MM.1S (cell line): ENCODE data around the gene STAP1.

Experiments used
- DNase-seq: peaks from one replicate; pipeline ENCODE4 v3.0.0-alpha.2; 2015
- H2AFZ ChIP-seq: fragments of 300-600 bp; sonication (generic); 2 replicates; pipeline ENCODE4 v1.6.0; 2016; ENCODE audit warnings: antibody characterized with exemption, low read length
- H3F3A ChIP-seq: fragments of 300-600 bp; sonication (generic); 2 replicates; pipeline ENCODE4 v1.6.1; 2016; ENCODE audit warnings: mild to moderate bottlenecking, antibody characterized with exemption, low read length, moderate library complexity, mixed read lengths; ENCODE audit not compliant: insufficient read depth
- H3K27ac ChIP-seq: fragments of 300-600 bp; sonication (generic); 2 replicates; pipeline ENCODE4 v1.5.1; 2016; ENCODE audit warnings: mild to moderate bottlenecking, low read length
- H3K27me3 ChIP-seq: fragments of 300-600 bp; sonication (generic); replicated peaks from 2 replicates; pipeline ENCODE4 v1.6.0; 2016; ENCODE audit warnings: low read length; ENCODE audit not compliant: insufficient read depth
- H3K36me3 ChIP-seq: fragments of 300-600 bp; sonication (generic); replicated peaks from 2 replicates; pipeline ENCODE4 v1.6.1; 2016; ENCODE audit warnings: mild to moderate bottlenecking, low read length, mixed read lengths; ENCODE audit not compliant: insufficient read depth
- H3K4me1 ChIP-seq: fragments of 300-600 bp; sonication (generic); 2 replicates; pipeline ENCODE4 v1.6.1; 2016; ENCODE audit warnings: low read length, mixed read lengths
- H3K4me2 ChIP-seq: fragments of 300-600 bp; sonication (generic); 2 replicates; pipeline ENCODE4 v1.6.0; 2016; ENCODE audit warnings: low read depth, low read length
- H3K4me3 ChIP-seq: fragments of 300-600 bp; sonication (generic); 2 replicates; pipeline ENCODE4 v1.5.1; 2016; ENCODE audit warnings: low read length, mixed read lengths
- H3K79me2 ChIP-seq: fragments of 300-600 bp; sonication (generic); 2 replicates; pipeline ENCODE4 v1.6.1; 2016; ENCODE audit warnings: mixed run types, low read length, mixed read lengths
- H3K9ac ChIP-seq: fragments of 300-600 bp; sonication (generic); 2 replicates; pipeline ENCODE4 v1.6.1; 2016; ENCODE audit warnings: low read length, mixed read lengths
- H3K9me2 ChIP-seq: fragments of 300-600 bp; sonication (generic); replicated peaks from 2 replicates; pipeline ENCODE4 v1.6.1; 2016; ENCODE audit warnings: mild to moderate bottlenecking, low read length, mixed read lengths; ENCODE audit not compliant: insufficient read depth
- H3K9me3 ChIP-seq: fragments of 300-600 bp; sonication (generic); replicated peaks from 2 replicates; pipeline ENCODE4 v1.6.1; 2016; ENCODE audit warnings: mild to moderate bottlenecking, low read length, mixed read lengths; ENCODE audit not compliant: insufficient read depth
- H4K20me1 ChIP-seq: fragments of 300-600 bp; sonication (generic); 2 replicates; pipeline ENCODE4 v1.6.1; 2016; ENCODE audit warnings: mild to moderate bottlenecking, low read length, moderate library complexity, mixed read lengths; ENCODE audit not compliant: insufficient read depth
- CTCF ChIP-seq: fragments of 300-600 bp; sonication (generic); IDR thresholded peaks from 2 replicates; pipeline ENCODE4 v1.5.1; 2016; ENCODE audit warnings: antibody characterized with exemption, low read length, mixed read lengths
- EZH2 ChIP-seq: fragments of 300-600 bp; sonication (generic); optimal IDR thresholded peaks from 2 replicates; pipeline ENCODE3; 2017; ENCODE audit warnings: low read depth, mild to moderate bottlenecking, antibody characterized with exemption, low read length, mixed read lengths
- EZH2phosphoT487 ChIP-seq: fragments of 300-600 bp; sonication (generic); IDR thresholded peaks from 2 replicates; pipeline ENCODE4 v1.6.1; 2018; ENCODE audit warnings: antibody characterized with exemption, low read length

The STAP1 gene

DNA sequence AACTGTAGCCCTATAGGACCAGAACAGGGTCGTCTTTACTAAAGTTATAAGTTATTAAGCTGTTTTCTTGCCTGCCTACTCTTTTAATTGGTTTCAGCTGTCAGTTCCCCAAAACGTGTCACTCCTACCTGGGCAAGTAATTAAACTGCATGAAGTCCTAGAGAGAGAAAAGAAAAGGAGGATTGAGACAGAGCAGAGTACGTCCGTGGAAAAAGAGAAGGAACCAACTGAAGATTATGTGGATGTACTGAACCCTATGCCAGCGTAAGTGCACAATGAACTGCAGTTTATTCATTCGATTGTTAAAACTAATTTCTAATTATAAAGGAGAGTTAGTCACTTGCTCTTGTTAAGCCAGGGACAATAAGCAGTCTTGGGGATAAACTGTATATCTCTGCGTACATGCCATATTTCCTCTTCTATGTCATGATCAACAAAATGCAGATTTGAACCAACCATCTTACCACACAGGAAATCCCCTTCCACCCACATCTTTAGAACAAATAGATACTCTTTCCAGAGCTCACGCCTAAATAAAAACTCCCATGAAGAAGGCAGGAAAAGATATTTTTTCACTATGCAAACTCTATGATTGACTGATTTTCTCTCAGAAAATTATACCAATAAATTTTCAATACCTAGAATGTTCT, 22.8 kb downstream of the STAP1 start:
- Histone ChIP-seq H3K27me3 (no peaks in the 10 kb centered on the region), H3K4me2 (no peak overlapping the region), H3K9me2 (no peaks in the 10 kb centered on the region; the same call in 1 of the 2 replicates), H4K20me1 (no peaks in the 10 kb centered on the region), H3K36me3 (no peaks in the 10 kb centered on the region), H3F3A (0 out of 2 replicates have a peak, but pooled peaks cover 1% of the 10 kb centered on the region), H3K4me3 (no peak overlapping the region), H3K79me2 (no peaks in the 10 kb centered on the region), H2AFZ (no peak overlapping the region), H3K9ac (no peak overlapping the region), H3K4me1 (peaks cover 12% of the 10 kb centered on the region), H3K9me3 (no peaks in the 10 kb centered on the region), H3K27ac (no peak overlapping the region)
- TF ChIP-seq CTCF: no peak
- no peak for TF ChIP-seq EZH2phosphoT487
- no peak for TF ChIP-seq EZH2
- DNase-seq: no peak

DNA sequence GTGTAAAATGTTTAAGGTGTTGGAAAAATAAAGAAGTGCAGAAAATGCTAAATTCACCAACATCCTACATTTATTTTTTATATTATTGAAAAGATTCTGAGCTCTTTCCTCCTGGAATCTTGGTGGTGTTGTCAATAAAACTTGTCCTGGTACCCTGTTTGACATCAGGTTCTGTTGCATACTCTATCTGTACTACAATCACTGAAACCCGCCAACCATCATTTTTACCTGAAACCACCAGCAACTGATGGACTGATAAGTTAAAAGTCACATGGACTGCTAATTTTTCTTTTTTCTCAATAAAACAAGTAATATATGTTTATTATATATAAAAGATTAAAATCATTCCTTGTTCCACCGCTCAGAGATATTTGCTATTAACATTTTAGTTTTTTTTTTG, 23.4 kb downstream of the STAP1 start:
- H3K9me2 ChIP-seq: no peaks in the 10 kb centered on the region; the same call in 1 of the 2 replicates

GRCh38 chr4:67584496-67584895, 26.0 kb downstream of the STAP1 start:
- no peaks in the 10 kb centered on the region for H3K36me3 ChIP-seq

More for the DNA sequence above, 23.4 kb downstream of the STAP1 start:
- peaks cover 7% of the 10 kb centered on the region; the same call in 1 of the 2 replicates for H3K4me1 ChIP-seq
- no peak overlapping the region for H3K4me2 ChIP-seq
- no peak overlapping the region for H3K27ac ChIP-seq
- no peaks in the 10 kb centered on the region for H3K27me3 ChIP-seq
- DNase-seq: no peak
- TF ChIP-seq EZH2 (no peak), EZH2phosphoT487 (no peak), CTCF (no peak)
- H2AFZ ChIP-seq: no peak overlapping the region
- no peaks in the 10 kb centered on the region for H3F3A ChIP-seq
- H3K36me3 ChIP-seq: no peaks in the 10 kb centered on the region
- no peaks in the 10 kb centered on the region for H4K20me1 ChIP-seq
- no peak overlapping the region for H3K9ac ChIP-seq
- H3K79me2 ChIP-seq: no peaks in the 10 kb centered on the region
- no peak overlapping the region for H3K4me3 ChIP-seq
- H3K9me3 ChIP-seq: no peaks in the 10 kb centered on the region

More at GRCh38 chr4:67584496-67584895, 26.0 kb downstream of the STAP1 start:
- Histone ChIP-seq H3F3A (no peaks in the 10 kb centered on the region), H4K20me1 (no peaks in the 10 kb centered on the region), H3K9ac (no peak overlapping the region), H3K4me1 (peaks cover 4% of the 10 kb centered on the region; the same call in 1 of the 2 replicates), H3K79me2 (no peaks in the 10 kb centered on the region), H3K27ac (no peak overlapping the region), H3K4me3 (no peak overlapping the region), H3K9me3 (no peaks in the 10 kb centered on the region), H3K27me3 (no peaks in the 10 kb centered on the region), H2AFZ (no peak overlapping the region), H3K4me2 (no peak overlapping the region), H3K9me2 (no peaks in the 10 kb centered on the region; the same call in 1 of the 2 replicates)
- no peak for TF ChIP-seq EZH2phosphoT487
- TF ChIP-seq CTCF: no peak
- TF ChIP-seq EZH2: no peak
- no peak for DNase-seq
